Liver (tissue), 2 donors: ENCODE measurements around the gene CEPT1.

ENCODE experiments used
- TF ChIP-seq, protein P1 (sequence below): fragments of 150-350 bp; IDR thresholded peaks from 2 replicates; pipeline ENCODE4 v1.5.1; 2017; ENCODE audit warnings: improper control_type of control experiment, low read depth, low read length; ENCODE audit not compliant: missing input control
- TF ChIP-seq, protein P2 (sequence below): IDR thresholded peaks from 2 replicates; pipeline ENCODE4 v1.6.1; 2016; ENCODE audit warnings: antibody characterized with exemption, mild to moderate bottlenecking
- donor health status: healthy.

DNA sequence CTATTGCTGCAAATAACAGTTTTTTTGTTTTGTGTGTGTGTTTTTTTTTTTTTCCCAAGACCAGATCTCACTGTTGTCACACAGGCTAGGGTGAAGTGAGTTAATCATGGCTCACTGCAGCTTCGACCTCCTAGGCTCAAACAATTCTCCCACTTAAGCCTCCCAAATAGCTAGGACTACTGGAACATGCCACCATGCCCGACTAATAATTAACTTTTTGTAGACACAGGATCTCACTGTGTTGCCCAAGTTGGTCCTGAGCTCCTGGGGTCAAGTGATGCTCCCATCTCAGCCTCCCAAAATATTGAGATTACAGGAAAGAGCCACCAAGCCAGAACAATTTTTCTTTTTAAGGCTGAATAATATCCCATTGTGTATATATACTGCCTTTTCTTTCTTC is 35.0 kb upstream of the CEPT1 start:
- TF ChIP-seq, protein P1, sequence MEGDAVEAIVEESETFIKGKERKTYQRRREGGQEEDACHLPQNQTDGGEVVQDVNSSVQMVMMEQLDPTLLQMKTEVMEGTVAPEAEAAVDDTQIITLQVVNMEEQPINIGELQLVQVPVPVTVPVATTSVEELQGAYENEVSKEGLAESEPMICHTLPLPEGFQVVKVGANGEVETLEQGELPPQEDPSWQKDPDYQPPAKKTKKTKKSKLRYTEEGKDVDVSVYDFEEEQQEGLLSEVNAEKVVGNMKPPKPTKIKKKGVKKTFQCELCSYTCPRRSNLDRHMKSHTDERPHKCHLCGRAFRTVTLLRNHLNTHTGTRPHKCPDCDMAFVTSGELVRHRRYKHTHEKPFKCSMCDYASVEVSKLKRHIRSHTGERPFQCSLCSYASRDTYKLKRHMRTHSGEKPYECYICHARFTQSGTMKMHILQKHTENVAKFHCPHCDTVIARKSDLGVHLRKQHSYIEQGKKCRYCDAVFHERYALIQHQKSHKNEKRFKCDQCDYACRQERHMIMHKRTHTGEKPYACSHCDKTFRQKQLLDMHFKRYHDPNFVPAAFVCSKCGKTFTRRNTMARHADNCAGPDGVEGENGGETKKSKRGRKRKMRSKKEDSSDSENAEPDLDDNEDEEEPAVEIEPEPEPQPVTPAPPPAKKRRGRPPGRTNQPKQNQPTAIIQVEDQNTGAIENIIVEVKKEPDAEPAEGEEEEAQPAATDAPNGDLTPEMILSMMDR, result no peak
- TF ChIP-seq, protein P2, sequence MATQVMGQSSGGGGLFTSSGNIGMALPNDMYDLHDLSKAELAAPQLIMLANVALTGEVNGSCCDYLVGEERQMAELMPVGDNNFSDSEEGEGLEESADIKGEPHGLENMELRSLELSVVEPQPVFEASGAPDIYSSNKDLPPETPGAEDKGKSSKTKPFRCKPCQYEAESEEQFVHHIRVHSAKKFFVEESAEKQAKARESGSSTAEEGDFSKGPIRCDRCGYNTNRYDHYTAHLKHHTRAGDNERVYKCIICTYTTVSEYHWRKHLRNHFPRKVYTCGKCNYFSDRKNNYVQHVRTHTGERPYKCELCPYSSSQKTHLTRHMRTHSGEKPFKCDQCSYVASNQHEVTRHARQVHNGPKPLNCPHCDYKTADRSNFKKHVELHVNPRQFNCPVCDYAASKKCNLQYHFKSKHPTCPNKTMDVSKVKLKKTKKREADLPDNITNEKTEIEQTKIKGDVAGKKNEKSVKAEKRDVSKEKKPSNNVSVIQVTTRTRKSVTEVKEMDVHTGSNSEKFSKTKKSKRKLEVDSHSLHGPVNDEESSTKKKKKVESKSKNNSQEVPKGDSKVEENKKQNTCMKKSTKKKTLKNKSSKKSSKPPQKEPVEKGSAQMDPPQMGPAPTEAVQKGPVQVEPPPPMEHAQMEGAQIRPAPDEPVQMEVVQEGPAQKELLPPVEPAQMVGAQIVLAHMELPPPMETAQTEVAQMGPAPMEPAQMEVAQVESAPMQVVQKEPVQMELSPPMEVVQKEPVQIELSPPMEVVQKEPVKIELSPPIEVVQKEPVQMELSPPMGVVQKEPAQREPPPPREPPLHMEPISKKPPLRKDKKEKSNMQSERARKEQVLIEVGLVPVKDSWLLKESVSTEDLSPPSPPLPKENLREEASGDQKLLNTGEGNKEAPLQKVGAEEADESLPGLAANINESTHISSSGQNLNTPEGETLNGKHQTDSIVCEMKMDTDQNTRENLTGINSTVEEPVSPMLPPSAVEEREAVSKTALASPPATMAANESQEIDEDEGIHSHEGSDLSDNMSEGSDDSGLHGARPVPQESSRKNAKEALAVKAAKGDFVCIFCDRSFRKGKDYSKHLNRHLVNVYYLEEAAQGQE, result no peak
